ENCODE results near the gene IL24. TPM values are rescaled to one million over a fixed set of nuclear protein-coding genes. Genes with fewer than 3 reads are reported as not detected.

The IL24 gene
- total RNA-seq, 1 experiment from 2014 or later = not detected

- no peak overlapping the region for H3K27ac ChIP-seq (ENCODE audit: low read depth, low read length)
- no peak overlapping the region for H3K4me2 ChIP-seq (ENCODE audit: low read length)
- no peak overlapping the region for H3K4me3 ChIP-seq (replicated peaks in 1 of 2; ENCODE audit: low read depth in 1 of 2, low read length in 2 of 2)
- H4K20me1 ChIP-seq (ENCODE audit: insufficient read depth) = no peaks in the 10 kb centered on the region
- no peak overlapping the region for H3K9ac ChIP-seq (ENCODE audit: low read length)
- H3K36me3 ChIP-seq (ENCODE audit: control insufficient read depth in 1 of 2, insufficient read depth in 2 of 2, low read length in 2 of 2) = no peaks in the 10 kb centered on the region
- peaks cover 9% of the 10 kb centered on the region; the same call in 1 of the 2 replicates for H3K27me3 ChIP-seq (ENCODE audit: insufficient read depth, low read length)
- H3K9me3 ChIP-seq (ENCODE audit: control insufficient read depth in 1 of 2, insufficient read depth in 1 of 2, low read depth in 1 of 2, low read length in 2 of 2) = no peaks in the 10 kb centered on the region
- no peak overlapping the region for H2AFZ ChIP-seq (ENCODE audit: low read depth, low read length, poor library complexity, severe bottlenecking)
- intact Hi-C loops (cut with micrococcal nuclease) = no loop called here
- ChIA-PET CTCF (no interaction called here), RAD21 (ENCODE audit: low non-redundant PET in 1 of 2, low total read pairs in 2 of 2, uncharacterized antibody in 2 of 2, unreplicated experiment in 2 of 2) (no interaction called here), POLR2A (no interaction called here)
- TF ChIP-seq, protein P1, sequence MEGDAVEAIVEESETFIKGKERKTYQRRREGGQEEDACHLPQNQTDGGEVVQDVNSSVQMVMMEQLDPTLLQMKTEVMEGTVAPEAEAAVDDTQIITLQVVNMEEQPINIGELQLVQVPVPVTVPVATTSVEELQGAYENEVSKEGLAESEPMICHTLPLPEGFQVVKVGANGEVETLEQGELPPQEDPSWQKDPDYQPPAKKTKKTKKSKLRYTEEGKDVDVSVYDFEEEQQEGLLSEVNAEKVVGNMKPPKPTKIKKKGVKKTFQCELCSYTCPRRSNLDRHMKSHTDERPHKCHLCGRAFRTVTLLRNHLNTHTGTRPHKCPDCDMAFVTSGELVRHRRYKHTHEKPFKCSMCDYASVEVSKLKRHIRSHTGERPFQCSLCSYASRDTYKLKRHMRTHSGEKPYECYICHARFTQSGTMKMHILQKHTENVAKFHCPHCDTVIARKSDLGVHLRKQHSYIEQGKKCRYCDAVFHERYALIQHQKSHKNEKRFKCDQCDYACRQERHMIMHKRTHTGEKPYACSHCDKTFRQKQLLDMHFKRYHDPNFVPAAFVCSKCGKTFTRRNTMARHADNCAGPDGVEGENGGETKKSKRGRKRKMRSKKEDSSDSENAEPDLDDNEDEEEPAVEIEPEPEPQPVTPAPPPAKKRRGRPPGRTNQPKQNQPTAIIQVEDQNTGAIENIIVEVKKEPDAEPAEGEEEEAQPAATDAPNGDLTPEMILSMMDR (IDR thresholded peaks at IDR 0.05 in 2 of 3, conservative IDR thresholded peaks at IDR 0.05 in 1 of 3; ENCODE audit: borderline replicate concordance in 1 of 3, insufficient read depth in 1 of 3, low read depth in 2 of 3, low read length in 2 of 3) = no peak
- TF ChIP-seq JUND (IDR thresholded peaks at IDR 0.05) = no peak
- H3K4me1 ChIP-seq (ENCODE audit: control insufficient read depth in 1 of 2, insufficient read depth in 2 of 2, low read length in 2 of 2) = no peaks in the 10 kb centered on the region
- no peaks in the 10 kb centered on the region for H3K9me2 ChIP-seq (ENCODE audit: insufficient read depth)
- no peaks in the 10 kb centered on the region for H3K79me2 ChIP-seq (ENCODE audit: insufficient read depth, low read length)
- no TSS peak for BruUV-seq (replicated peaks)
- no peak for ATAC-seq
- no peak for DNase-seq (ENCODE audit: low read depth, low spot score)
Observed at GRCh38 chr1:206939841-206940587, 42.8 kb downstream of the IL24 start.

DNA sequence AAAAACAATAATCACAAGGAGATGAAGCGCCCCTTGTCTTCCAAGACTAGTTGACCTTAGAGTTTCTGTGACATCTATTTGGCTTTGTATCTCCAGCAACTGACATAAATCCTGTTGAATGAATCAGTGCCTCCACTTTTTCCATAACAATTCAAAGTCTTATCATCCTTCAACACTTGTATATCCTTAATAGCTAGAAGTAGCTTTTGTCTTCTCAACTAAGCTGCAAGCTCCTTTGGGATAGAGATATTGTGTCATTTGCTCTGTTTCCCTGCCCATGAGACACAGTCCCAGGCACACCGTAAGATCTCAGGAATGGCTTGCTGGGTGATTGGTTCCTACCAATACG lies 43.3 kb downstream of the IL24 start:
- H3K4me2 ChIP-seq (ENCODE audit: low read length) = no peak overlapping the region
- RAD21 ChIA-PET (ENCODE audit: low non-redundant PET in 1 of 2, low total read pairs in 2 of 2, uncharacterized antibody in 2 of 2, unreplicated experiment in 2 of 2) = no interaction called here
- no peaks in the 10 kb centered on the region for H3K9me3 ChIP-seq (ENCODE audit: control insufficient read depth in 1 of 2, insufficient read depth in 1 of 2, low read depth in 1 of 2, low read length in 2 of 2)
- H3K27me3 ChIP-seq (ENCODE audit: insufficient read depth, low read length) = peaks cover 11% of the 10 kb centered on the region; the same call in 1 of the 2 replicates
- BruUV-seq (replicated peaks) = no TSS peak
- DNase-seq (ENCODE audit: low read depth, low spot score) (no peak), ATAC-seq (no peak)
- intact Hi-C loops (cut with micrococcal nuclease) = no loop called here
- H3K36me3 ChIP-seq (ENCODE audit: control insufficient read depth in 1 of 2, insufficient read depth in 2 of 2, low read length in 2 of 2) = no peaks in the 10 kb centered on the region
- H3K27ac ChIP-seq (ENCODE audit: low read depth, low read length) = no peak overlapping the region
- H3K9ac ChIP-seq (ENCODE audit: low read length) = no peak overlapping the region
- CTCF ChIA-PET = no interaction called here
- H2AFZ ChIP-seq (ENCODE audit: low read depth, low read length, poor library complexity, severe bottlenecking) = no peak overlapping the region
- no peak overlapping the region for H3K4me3 ChIP-seq (replicated peaks in 1 of 2; ENCODE audit: low read depth in 1 of 2, low read length in 2 of 2)
- no peaks in the 10 kb centered on the region for H3K4me1 ChIP-seq (ENCODE audit: control insufficient read depth in 1 of 2, insufficient read depth in 2 of 2, low read length in 2 of 2)
- H4K20me1 ChIP-seq (ENCODE audit: insufficient read depth) = no peaks in the 10 kb centered on the region
- POLR2A ChIA-PET = no interaction called here
- no peaks in the 10 kb centered on the region for H3K79me2 ChIP-seq (ENCODE audit: insufficient read depth, low read length)
- no peaks in the 10 kb centered on the region for H3K9me2 ChIP-seq (ENCODE audit: insufficient read depth)
- TF ChIP-seq SIN3A (IDR thresholded peaks at IDR 0.05; ENCODE audit: low read depth) (no peak), POLR2AphosphoS5 (IDR thresholded peaks at IDR 0.05; ENCODE audit: low read depth, low read length) (no peak), EGR1 (IDR thresholded peaks at IDR 0.05; ENCODE audit: low read depth) (no peak), POLR2A (IDR thresholded peaks at IDR 0.05; ENCODE audit: borderline replicate concordance, extremely low read depth, insufficient read depth, insufficient read length) (no peak), RAD21 (IDR thresholded peaks at IDR 0.05; ENCODE audit: low read depth) (no peak), EZH2phosphoT487 (IDR thresholded peaks at IDR 0.05; ENCODE audit: borderline replicate concordance) (no peak), CEBPB (IDR thresholded peaks at IDR 0.05; ENCODE audit: low read depth) (no peak), YY1 (IDR thresholded peaks at IDR 0.05; ENCODE audit: extremely low read depth, insufficient replicate concordance, low read depth, low read length) (no peak), TCF7L2 (IDR thresholded peaks at IDR 0.05; ENCODE audit: borderline replicate concordance, extremely low read depth, insufficient read depth, insufficient read length) (no peak)
- TF ChIP-seq, protein P1 (IDR thresholded peaks at IDR 0.05 in 2 of 3, conservative IDR thresholded peaks at IDR 0.05 in 1 of 3; ENCODE audit: borderline replicate concordance in 1 of 3, insufficient read depth in 1 of 3, low read depth in 2 of 3, low read length in 2 of 3) = no peak
